Stimulated activated CD4-positive, alpha-beta T cell treated with anti-CD3 and anti-CD28 coated beads, Interleukin-1b, Interleukin-23, amount 100 ng/mL, for 48 hours (primary cell): ENCODE measurements around the gene PTPRD.

ENCODE experiments used
- DNase-seq: peaks from one replicate; pipeline ENCODE4 v3.0.0-alpha.2; 2020

The PTPRD gene

GRCh38 chr9:8447601-8448000, 2165.2 kb downstream of the PTPRD start:
- DNase-seq: no peak

- no peak for DNase-seq
These were observed 2174.9 kb downstream of the PTPRD start for GRCh38 chr9:8437876-8438275.

- no peak for DNase-seq
These were observed 2175.5 kb downstream of the PTPRD start for GRCh38 chr9:8437259-8437658.

- DNase-seq: no peak
These were observed 2176.0 kb downstream of the PTPRD start for GRCh38 chr9:8436786-8437185.

GRCh38 chr9:8434621-8435020, 2178.2 kb downstream of the PTPRD start:
- DNase-seq: no peak

- no peak for DNase-seq
These were observed 2180.6 kb downstream of the PTPRD start for GRCh38 chr9:8432224-8432623.

GRCh38 chr9:8431505-8431904, 2181.3 kb downstream of the PTPRD start:
- DNase-seq: no peak

- DNase-seq: no peak
These were observed 2181.9 kb downstream of the PTPRD start for GRCh38 chr9:8430945-8431344.

- DNase-seq: no peak
These were observed 2183.0 kb downstream of the PTPRD start for GRCh38 chr9:8429768-8430167.

- no peak for DNase-seq
These were observed 2183.6 kb downstream of the PTPRD start for GRCh38 chr9:8429157-8429556.

GRCh38 chr9:8428389-8428788, 2184.4 kb downstream of the PTPRD start:
- no peak for DNase-seq

GRCh38 chr9:8424786-8425410, 2187.9 kb downstream of the PTPRD start:
- DNase-seq: no peak

- DNase-seq: no peak
These were observed 2192.4 kb downstream of the PTPRD start for GRCh38 chr9:8420416-8420815.

- no peak for DNase-seq
These were observed 2193.1 kb downstream of the PTPRD start for GRCh38 chr9:8419596-8420275.

GRCh38 chr9:8417341-8417740, 2195.5 kb downstream of the PTPRD start:
- DNase-seq: no peak

GRCh38 chr9:8412327-8412726, 2200.5 kb downstream of the PTPRD start:
- DNase-seq: no peak

GRCh38 chr9:8408575-8409190, 2204.1 kb downstream of the PTPRD start:
- DNase-seq: no peak

GRCh38 chr9:8401961-8402705, 2210.7 kb downstream of the PTPRD start:
- DNase-seq: no peak

GRCh38 chr9:8400378-8400777, 2212.4 kb downstream of the PTPRD start:
- no peak for DNase-seq

- DNase-seq: no peak
These were observed 2217.8 kb downstream of the PTPRD start for GRCh38 chr9:8395022-8395421.

- DNase-seq: no peak
These were observed 2218.5 kb downstream of the PTPRD start for GRCh38 chr9:8394341-8394740.

- no peak for DNase-seq
These were observed 2219.9 kb downstream of the PTPRD start for GRCh38 chr9:8392866-8393265.

- DNase-seq: no peak
These were observed 2221.2 kb downstream of the PTPRD start for GRCh38 chr9:8391566-8391965.

GRCh38 chr9:8391132-8391531, 2221.7 kb downstream of the PTPRD start:
- no peak for DNase-seq
